ENCODE results near the gene SEL1L. TPM values are rescaled to one million over a fixed set of nuclear protein-coding genes. Genes with fewer than 3 reads are reported as not detected.
"Not testable (repeated sequence)": the region's sequence is repeated elsewhere in the genome, so short reads cannot be mapped to it uniquely, and the experiment has no call there.

Gene SEL1L
- total RNA-seq, 2 donors from 2014 or later: 91.2 to 121 TPM

DNA sequence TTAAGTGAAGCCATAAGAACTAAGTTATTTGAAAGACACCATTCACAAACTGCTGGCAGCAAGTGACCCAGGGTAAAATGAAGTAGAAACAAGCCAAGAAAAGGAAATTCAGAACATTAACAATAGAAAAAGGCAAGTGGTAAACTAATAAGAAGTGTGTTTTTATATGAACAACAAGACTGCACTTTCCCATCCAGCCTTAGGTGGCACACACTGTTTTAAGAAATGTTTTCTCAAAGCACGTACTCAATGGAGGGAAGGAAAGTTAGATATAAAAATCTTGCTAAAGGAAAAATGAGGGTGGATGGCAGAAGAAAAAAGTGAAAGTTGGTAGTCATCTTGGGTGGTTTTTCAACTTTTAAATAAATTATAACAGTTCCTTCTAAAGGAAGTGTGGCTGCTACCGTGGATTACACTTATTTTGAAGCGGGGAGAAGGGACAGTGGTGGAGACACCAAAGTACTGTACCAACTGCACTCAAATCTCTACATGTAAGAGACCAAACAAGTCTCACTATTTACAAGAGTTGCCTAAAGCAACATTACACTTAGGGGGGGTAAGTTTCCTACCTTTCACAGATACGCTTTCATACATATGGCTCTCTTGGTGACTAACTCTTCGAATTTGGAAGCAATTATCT lies 58.8 kb downstream of the SEL1L start:
- no peak overlapping the region for H3K9ac ChIP-seq (ENCODE audit: low read depth in 2 of 2, low read length in 2 of 2)
- H3K4me3 ChIP-seq: no peak overlapping the region
- peak overlapping the region; percentile 8 for H3K27ac ChIP-seq
- no peak for DNase-seq
- no peaks in the 10 kb centered on the region for H3K4me1 ChIP-seq
- TF ChIP-seq, protein P1, sequence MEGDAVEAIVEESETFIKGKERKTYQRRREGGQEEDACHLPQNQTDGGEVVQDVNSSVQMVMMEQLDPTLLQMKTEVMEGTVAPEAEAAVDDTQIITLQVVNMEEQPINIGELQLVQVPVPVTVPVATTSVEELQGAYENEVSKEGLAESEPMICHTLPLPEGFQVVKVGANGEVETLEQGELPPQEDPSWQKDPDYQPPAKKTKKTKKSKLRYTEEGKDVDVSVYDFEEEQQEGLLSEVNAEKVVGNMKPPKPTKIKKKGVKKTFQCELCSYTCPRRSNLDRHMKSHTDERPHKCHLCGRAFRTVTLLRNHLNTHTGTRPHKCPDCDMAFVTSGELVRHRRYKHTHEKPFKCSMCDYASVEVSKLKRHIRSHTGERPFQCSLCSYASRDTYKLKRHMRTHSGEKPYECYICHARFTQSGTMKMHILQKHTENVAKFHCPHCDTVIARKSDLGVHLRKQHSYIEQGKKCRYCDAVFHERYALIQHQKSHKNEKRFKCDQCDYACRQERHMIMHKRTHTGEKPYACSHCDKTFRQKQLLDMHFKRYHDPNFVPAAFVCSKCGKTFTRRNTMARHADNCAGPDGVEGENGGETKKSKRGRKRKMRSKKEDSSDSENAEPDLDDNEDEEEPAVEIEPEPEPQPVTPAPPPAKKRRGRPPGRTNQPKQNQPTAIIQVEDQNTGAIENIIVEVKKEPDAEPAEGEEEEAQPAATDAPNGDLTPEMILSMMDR (IDR thresholded peaks at IDR 0.05): no peak
- intact Hi-C loops (cut with DNase I): no loop called here
- H3K9me3 ChIP-seq: no peaks in the 10 kb centered on the region
- H3K36me3 ChIP-seq: peaks cover 14% of the 10 kb centered on the region
- H3K27me3 ChIP-seq: no peaks in the 10 kb centered on the region

DNA sequence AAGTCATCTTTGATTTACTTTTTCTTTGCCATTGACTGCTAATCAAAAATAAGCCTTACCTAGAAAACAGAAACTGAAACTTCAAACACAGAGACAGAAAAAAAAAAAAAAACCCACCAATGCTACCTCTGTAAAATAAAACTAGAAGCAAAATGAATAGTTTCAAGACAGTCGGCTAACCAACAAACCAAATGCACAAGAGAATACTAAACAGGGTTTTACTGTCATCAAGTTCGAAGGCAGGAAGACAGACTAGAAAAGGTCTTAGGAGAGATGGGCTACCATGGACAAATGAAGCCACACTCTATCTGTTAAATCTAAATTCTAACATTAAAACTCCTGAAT lies 59.5 kb downstream of the SEL1L start:
- H3K27me3 ChIP-seq: no peaks in the 10 kb centered on the region
- no peak overlapping the region for H3K9ac ChIP-seq (ENCODE audit: low read depth in 2 of 2, low read length in 2 of 2)
- no peak for DNase-seq
- H3K4me1 ChIP-seq: no peaks in the 10 kb centered on the region
- peaks cover 10% of the 10 kb centered on the region for H3K36me3 ChIP-seq
- H3K27ac ChIP-seq: peak overlapping the region; percentile 8
- H3K4me3 ChIP-seq: no peak overlapping the region
- H3K9me3 ChIP-seq: no peaks in the 10 kb centered on the region
- intact Hi-C loops (cut with DNase I): no loop called here
- TF ChIP-seq, protein P1 (IDR thresholded peaks at IDR 0.05): no peak

DNA sequence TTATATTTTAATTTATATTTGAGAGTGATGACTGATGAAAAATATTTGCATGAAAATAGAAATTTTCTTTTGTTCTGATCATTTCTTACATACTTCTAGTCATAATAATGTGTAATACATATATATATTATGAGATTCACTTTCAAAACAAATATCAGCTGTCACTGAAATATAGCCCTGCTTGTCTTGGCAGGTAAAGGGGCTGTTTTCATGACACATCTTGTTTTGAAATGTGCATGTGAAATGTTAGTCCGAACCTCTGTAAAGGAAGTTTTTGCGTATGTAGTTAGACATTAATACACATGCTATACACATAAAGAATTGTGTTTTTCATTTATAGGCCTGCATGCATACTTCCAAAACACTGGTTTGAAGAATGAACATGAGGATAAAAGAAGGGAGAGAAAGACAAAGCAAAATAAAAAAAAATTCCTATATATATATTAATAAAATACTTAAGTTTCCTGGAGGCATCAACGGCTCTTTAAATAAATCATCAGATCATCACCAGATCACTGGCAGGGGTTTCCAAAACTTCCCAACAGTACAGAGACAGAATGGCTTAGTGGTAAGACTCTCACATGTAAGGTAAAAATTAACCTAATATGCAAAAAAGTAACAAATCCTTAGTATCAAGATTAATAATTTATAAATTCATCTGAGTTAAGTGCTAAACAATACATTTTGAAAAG lies 60.1 kb downstream of the SEL1L start:
- Histone ChIP-seq H3K4me1 (no peaks in the 10 kb centered on the region), H3K36me3 (peaks cover 5% of the 10 kb centered on the region), H3K27ac (no peak overlapping the region), H3K9ac (ENCODE audit: low read depth in 2 of 2, low read length in 2 of 2) (no peak overlapping the region), H3K27me3 (no peaks in the 10 kb centered on the region), H3K4me3 (no peak overlapping the region), H3K9me3 (no peaks in the 10 kb centered on the region)
- intact Hi-C loops (cut with DNase I): no loop called here
- DNase-seq: no peak
- TF ChIP-seq, protein P1 (IDR thresholded peaks at IDR 0.05): no peak

DNA sequence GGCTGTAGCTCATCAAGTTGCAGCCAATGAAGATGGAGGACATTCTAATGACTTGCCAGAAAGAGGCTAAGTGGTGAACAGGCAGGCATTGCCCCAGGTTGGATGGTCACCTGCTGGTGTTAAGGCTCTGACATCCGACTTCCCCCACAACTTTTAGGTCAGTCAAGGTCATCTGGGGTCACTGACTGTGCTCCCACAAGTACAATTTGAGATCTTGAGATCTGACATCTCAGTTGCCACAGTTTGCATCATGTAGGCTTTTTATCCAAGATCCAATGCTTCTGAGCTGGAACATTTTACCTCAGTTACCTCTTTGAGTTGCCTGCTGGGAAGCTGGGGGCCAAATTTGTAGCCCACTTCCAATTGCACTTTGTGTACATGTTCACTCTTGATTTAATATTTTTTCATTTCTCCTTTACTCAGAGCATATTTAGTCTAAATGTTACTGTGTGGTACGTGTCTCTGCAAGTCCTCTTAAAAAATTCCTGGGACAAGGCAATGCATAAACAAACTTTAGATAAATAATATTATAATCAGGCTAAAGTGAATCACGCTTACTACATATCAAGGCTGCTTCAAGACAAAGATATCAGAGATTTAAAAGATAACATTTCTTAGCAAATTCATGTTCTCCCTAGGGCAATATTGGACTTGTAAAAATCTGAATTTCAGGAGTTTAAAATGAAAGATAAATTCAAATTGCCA lies 61.4 kb downstream of the SEL1L start:
- TF ChIP-seq, protein P1 (IDR thresholded peaks at IDR 0.05): no peak
- intact Hi-C loops (cut with DNase I): no loop called here
- Histone ChIP-seq H3K4me3 (no peak overlapping the region), H3K27me3 (no peaks in the 10 kb centered on the region), H3K4me1 (no peaks in the 10 kb centered on the region), H3K36me3 (peaks cover 4% of the 10 kb centered on the region), H3K9me3 (no peaks in the 10 kb centered on the region), H3K27ac (no peak overlapping the region), H3K9ac (ENCODE audit: low read depth in 2 of 2, low read length in 2 of 2) (no peak overlapping the region)
- no peak for DNase-seq

DNA sequence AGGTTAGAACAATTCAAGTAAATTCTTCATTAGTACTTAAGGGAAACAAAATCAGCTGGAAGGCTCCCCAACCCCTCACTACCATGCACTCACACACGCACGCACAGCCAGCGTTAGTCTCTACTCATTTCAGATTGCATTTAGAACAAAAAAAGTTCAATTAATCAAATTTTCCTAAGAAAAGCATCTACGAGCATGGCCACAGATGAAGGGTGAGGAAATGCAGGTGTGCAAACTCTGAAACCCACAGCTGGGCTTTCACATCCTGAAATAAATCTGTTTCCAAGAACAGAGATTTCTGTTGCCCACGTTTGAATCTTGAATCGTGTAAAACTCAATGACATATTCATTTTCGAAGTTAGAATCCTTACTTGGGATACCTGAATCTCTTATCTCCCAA lies 62.6 kb downstream of the SEL1L start:
- DNase-seq: no peak
- Histone ChIP-seq H3K27ac (no peak overlapping the region), H3K36me3 (no peaks in the 10 kb centered on the region), H3K9me3 (no peaks in the 10 kb centered on the region), H3K4me1 (no peaks in the 10 kb centered on the region), H3K4me3 (no peak overlapping the region), H3K27me3 (no peaks in the 10 kb centered on the region), H3K9ac (ENCODE audit: low read depth in 2 of 2, low read length in 2 of 2) (no peak overlapping the region)
- TF ChIP-seq, protein P1 (IDR thresholded peaks at IDR 0.05): no peak
- intact Hi-C loops (cut with DNase I): no loop called here

DNA sequence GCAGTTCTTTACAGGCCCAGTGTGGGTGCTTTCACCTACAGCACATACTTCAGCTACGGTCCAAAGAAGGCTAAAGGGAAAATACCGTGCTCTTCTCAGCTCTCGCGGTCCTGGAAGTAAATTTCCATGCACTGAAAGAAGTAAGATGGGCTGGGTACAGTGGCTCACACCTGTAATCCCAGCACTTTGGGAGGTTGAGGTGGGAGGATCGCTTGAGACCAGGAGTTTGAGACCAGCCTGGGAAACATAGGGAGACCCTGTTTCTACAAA lies 63.2 kb downstream of the SEL1L start:
- H3K9me3 ChIP-seq; DNase-seq; H3K36me3 ChIP-seq; H3K9ac ChIP-seq (ENCODE audit: low read depth in 2 of 2, low read length in 2 of 2); H3K4me1 ChIP-seq; H3K27ac ChIP-seq; H3K4me3 ChIP-seq; H3K27me3 ChIP-seq; intact Hi-C loops (cut with DNase I): not testable (repeated sequence)

Data from colonic mucosa (tissue), 4 donors.